Umbilical cord (tissue), 2 donors: ENCODE data around the gene TRIOBP. TPM values are rescaled to one million over a fixed set of nuclear protein-coding genes. Genes with fewer than 3 reads are reported as not detected.

Experiments
- DNase-seq: peaks from one replicate; pipeline ENCODE4 v3.0.0-alpha.2; 2015; ENCODE audit warnings: low spot score
- total RNA-seq: library from RNA; depleted of rRNA; stranded (reverse); fragments of >200 nt; gene quantifications from one replicate; pipeline ENCODE4 v1.2.3, GENCODE V29; 2014; ENCODE audit warnings: low replicate concordance; ENCODE audit not compliant: insufficient read depth

Gene TRIOBP
- total RNA-seq, 1 donor from 2014 or later: 96.1 TPM

- no peak for DNase-seq
These were observed 35.1 kb downstream of the TRIOBP start for GRCh38 chr22:37731804-37732471.

DNA sequence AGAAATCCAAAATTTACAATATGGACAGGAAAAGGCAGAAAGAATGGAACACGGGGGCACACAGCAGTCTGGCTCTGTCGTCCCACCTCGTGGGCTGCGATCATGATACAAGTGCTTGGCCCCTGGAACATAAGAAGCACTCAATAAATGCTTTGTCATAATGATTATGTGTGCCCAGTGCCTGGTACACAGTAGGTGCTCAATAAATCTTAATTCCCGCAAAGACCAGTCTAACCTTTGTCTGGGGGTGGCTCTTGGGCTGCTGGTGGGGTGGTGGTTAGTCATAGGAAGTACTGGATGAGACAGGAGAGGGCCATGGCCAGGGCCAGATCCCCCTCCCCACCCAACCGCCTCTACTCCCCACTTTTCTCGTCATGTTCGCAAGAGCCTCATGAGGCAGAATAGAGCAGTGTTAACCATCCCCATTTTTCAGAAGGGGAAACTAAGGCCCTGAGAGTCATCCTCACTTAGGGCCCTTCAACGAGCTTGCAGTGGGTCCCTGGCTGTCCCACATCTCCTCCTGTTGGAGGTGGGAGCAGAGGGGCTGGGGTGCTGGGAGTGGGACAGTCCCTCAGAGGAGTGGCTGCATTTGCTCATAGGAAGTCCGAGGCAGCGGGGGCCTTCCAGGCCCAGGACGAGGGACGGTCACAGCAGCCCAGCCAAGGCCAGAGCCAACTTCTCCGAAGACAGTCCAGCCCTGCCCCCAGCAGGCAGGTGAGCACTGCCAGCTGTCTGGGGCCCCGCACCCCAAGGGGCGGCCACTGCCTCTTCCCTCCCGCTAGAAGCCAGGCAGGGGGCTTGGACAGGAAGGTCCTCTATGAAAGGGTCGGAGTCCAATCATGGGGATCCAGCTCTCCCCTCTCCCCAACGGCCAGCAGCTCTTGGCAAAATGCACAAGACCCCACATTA is 36.1 kb downstream of the TRIOBP start:
- DNase-seq: no peak

DNA sequence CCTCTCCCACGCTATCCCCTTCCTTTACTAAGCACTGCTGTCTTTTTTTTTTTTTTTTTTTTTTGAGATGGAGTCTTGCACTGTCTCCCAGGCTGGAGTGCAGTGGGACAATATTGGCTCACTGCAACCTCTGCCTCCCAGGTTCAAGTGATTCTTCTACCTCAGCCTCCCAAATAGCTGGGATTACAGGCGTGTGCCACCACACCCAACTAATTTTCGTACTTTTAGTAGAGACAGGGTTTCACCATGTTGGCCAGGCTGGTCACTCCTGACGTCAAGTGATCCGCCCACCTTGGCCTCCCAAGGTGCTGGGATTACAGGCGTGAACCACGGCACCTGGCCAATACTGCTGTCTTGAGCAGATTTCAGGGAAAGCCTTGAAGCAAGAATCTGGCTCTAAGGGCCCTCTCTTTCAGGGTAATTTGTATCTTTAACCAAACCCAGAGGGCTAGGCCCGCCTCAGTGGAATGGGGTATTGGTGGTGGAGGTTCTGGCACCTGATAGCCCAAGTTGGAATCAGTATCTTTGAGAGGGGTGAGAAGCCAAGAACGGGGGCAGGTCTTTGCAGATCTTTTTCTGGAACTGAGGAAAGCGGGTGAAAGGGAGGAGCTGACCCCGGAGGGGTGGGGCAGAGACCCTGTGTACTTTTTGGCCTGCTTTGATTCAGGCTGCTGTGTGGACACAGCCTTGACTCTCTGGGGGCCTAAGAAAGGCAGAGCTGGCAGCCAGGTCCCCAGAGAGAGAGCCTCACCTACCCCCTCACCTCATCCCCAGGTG is 37.0 kb downstream of the TRIOBP start:
- DNase-seq: no peak

DNA sequence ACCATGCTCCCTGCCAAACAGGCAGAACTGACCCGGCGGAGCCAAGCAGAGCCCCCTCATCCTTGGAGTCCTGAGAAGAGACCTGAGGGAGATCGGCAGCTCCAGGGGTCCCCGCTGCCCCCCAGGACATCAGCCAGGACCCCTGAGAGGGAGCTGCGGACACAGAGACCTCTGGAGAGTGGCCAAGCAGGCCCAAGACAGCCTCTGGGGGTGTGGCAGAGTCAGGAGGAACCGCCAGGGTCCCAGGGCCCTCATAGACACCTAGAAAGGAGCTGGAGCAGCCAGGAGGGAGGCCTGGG is 37.5 kb downstream of the TRIOBP start:
- DNase-seq: no peak

DNA sequence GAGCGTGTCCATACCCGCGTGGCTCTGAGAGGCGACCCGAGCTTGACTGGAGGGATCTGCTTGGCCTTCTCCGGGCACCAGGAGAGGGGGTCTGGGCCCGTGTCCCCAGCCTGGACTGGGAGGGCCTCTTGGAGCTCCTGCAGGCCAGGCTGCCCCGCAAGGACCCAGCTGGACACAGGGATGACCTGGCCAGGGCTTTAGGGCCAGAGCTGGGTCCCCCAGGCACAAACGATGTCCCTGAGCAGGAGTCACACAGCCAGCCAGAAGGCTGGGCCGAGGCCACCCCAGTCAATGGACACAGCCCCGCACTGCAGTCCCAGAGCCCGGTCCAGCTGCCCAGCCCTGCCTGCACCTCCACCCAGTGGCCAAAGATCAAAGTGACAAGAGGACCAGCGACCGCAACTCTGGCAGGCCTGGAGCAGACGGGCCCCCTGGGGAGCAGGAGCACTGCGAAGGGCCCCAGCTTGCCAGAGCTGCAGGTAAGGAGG is 38.2 kb downstream of the TRIOBP start:
- DNase-seq: no peak

- DNase-seq: peak; percentile 87
These were observed 42.2 kb downstream of the TRIOBP start for GRCh38 chr22:37739035-37739434.

- DNase-seq: peak; percentile 27
These were observed 42.8 kb downstream of the TRIOBP start for GRCh38 chr22:37739611-37740049.

DNA sequence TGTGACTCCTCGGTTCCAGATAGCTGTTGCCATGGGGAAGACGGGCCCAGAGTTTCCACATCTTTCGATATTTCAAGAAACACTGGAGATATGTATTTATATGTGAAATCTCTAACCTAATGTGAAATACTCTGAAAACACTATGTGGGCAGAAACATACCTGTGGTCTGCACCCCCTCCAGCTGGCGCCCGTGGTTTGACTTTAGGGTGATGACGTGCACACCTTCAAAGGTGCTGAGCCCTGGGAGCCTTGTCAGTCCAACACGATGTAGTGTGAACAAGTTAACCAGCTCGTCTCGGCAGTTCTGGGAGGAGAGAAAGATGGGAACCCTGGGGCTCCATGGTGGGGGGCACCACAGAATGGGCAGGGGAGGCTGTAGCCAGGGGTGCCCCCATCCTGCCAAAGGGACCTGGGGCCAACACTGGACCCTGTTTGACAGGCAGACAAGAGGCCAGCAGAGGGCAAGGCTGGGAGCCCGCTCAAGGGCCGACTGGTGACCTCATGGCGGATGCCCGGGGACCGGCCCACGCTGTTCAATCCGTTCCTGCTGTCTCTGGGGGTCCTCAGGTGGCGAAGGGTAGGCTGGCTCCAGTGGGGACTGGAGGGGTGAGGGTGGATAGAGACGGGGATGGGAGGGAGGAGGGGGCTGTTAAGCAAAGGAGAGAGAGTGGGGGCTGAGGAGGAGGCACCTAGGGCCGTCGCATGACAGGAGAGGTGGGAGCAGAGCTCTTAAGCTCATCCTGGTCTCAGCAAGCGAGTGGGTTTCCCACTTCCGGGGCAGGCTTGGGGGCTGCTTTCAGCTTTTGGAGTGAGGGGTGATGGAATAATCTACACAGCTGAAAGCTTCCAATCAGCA is 43.8 kb downstream of the TRIOBP start:
- DNase-seq: peak; percentile 19

DNA sequence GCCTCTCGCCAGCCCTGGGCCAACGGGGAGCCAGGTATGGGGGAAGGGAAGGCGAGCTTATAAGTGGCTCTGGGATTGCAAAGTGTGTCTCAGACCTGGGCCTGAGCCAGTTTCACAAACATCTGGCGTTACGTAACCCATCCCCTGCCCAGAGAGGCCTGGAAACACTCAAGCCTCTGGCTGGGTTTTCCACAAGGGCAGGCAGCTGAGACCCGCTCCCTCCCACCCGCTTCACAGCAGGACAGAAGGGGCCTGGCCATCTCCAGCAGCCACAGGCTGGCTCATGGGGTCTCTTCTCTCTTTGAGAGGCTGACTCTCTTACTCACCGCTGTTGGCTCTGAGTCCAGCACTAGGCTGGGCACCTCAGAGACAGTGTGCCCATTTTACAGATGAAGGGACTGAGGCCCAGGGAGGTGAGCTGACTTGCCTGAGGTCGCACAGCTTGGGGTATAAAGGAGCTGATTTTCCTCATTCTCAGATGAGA is 44.5 kb downstream of the TRIOBP start:
- DNase-seq: peak; percentile 98

- peak; percentile 89 for DNase-seq
These were observed 45.7 kb downstream of the TRIOBP start for GRCh38 chr22:37742376-37743171.

GRCh38 chr22:37744589-37744988 is 47.7 kb downstream of the TRIOBP start:
- no peak for DNase-seq

DNA sequence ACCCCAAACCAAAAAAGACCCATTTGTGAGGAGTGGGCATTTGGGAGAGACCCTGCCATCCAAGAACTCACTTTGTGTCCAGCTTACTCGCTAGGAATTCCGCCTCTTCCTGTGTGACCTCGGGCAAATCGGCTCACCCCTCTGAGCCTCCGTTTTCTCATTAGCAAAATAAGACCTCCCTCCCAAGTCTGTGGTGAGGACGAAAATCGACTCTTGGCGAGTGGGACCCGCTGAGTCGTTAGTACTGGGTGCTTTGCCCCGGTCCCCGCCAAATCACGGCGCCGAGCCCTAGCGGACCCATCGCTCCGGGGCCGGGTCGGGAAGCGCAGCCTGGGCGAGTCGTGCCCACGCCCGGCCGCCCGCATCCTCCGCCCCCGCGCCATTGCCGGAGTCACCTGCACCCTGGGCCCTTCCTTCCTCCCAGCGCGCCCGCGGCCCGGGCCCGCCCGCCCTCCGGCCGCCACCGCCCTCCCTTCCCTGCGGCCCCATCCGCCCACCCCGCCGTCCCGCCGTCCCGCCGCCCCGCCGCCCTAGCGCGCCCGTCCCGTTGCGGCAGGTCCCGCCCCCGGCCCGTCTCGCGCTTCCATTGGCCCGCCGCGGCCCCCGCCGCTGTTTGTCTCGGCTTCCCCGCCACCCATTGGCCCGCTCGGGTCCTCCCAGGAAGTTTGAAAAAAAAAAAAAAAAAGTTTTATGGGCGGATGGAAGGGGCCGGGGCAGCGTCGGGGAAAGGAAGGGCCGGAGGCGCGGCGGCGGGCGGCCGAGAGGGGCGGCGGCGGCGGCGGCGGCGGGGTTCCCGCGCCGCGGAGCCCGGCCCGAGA is 48.9 kb downstream of the TRIOBP start:
- peak; percentile 95 for DNase-seq

GRCh38 chr22:37746366-37747079 is 49.7 kb downstream of the TRIOBP start:
- peak; percentile 18 for DNase-seq

DNA sequence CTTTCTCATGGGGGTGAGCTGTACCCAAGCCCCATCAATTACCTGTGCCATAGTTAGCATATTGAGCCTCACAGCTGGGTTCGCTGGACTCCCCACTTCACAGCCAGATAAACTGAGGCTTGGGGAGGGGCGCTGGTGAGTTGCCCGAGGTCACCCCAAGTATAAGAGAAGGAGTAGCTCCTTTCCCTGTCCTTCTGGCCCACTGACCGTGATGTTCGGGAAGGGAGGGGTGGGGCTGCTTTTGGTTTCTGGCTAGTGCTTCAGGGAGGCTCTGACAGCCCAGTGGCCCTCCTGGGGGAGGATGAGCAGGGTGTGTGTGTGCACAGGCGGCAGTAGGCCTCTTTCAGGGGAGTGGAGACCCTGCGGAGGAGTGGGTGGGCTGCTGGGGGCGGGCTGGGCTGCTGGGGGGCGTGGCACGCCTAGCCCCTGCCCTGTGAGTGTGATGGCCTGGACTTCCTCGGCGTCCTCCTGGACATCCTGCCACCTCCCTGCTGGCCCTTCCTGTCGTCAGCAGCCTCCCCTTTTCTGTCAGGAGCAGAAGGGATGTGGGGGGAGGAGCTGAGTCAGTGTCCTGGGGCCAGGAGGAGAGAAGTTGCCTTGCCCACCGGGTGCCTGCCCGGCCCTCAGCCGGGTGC is 50.3 kb downstream of the TRIOBP start:
- DNase-seq: peak; percentile 44

DNA sequence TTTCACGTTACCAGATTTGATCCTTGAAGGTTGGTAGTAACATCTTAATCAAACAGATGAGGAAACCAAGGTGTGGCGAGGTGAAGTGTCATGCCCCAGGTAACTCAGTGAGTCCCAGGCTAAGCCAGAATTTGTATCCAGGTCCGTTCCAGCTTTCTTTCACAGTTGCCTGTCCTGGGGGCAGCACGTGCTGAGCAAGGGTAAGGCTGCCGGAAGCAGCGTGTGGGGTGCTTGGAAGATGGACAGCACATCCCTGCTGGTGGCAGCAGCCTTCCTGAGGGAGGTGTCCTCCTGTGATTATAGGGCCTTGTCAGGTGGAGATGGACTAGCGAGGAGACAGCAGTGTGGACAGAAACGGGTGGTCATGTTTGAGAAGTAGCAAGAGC is 50.9 kb downstream of the TRIOBP start:
- DNase-seq: no peak

DNA sequence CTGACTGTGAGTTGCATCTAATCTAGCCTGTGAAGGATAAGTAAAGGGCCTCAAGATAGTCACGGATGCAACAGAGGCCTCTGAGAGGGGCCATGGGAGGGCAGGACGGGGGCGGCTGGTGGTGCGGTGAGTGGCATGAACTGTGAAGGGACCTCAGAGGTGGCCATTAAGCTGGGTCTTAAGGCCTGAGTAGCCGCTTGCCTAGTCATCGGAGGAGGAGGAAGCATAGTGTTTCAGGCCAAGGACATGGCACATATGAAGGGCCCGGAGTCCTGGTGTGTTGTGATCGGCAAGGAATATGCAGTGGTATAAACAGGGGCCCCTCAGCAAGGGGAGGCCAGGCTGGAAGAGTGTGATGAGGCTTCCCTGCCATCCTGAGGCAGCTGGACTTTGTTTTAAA is 51.8 kb downstream of the TRIOBP start:
- DNase-seq: no peak

- no peak for DNase-seq
These were observed 52.4 kb downstream of the TRIOBP start for GRCh38 chr22:37749226-37749625.
